RCC 7860 (cell line): ENCODE results near the gene JCAD.
"Not testable (repeated sequence)": the region's sequence is repeated elsewhere in the genome, so short reads cannot be mapped to it uniquely, and the experiment has no call there.

Source experiments
- DNase-seq: peaks from one replicate; pipeline ENCODE4 v3.0.0-alpha.2; 2015; ENCODE audit warnings: low spot score
- FAIRE-seq: peaks from 2 replicates; lab custom pipeline; 2012; peaks lifted over from hg19 to GRCh38; lab: Jason Lieb, UNC

The JCAD gene

DNA sequence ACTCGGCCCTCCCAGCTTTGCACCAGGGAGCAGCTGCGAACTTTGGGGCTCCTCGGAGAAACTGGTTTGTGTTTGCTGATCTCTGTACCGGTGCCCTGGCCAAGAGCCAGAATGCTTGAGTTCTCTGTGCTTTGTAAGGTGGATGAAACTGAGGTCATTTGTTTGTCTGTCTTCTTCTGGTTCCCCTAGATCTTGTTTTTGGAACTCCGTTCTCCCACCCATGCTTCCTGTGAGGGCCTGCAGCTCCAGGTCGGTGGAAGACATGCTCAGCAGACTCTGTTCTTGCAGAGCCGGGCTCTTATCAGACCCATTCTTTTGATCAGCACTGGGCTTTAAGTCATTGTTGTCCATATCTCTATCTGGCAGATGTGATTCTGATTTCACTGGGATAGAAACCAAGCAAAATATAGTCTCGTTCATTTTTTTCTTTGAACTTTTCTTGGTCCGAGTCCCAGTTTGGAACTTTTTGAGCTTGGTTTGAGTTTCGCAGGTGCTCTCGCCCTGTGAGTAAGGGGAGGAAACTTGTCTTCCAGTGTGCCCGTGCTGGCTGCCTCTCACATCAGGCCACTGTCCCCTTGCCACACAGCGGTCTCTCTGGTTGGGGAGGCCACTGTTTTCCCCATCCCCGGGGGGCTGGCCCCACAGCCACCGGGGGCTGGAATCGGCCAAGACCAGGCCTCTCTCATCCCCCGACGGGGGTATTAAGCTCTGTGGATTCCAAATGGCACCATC lies 31.2 kb downstream of the JCAD start:
- FAIRE-seq (no peak), DNase-seq (no peak)

DNA sequence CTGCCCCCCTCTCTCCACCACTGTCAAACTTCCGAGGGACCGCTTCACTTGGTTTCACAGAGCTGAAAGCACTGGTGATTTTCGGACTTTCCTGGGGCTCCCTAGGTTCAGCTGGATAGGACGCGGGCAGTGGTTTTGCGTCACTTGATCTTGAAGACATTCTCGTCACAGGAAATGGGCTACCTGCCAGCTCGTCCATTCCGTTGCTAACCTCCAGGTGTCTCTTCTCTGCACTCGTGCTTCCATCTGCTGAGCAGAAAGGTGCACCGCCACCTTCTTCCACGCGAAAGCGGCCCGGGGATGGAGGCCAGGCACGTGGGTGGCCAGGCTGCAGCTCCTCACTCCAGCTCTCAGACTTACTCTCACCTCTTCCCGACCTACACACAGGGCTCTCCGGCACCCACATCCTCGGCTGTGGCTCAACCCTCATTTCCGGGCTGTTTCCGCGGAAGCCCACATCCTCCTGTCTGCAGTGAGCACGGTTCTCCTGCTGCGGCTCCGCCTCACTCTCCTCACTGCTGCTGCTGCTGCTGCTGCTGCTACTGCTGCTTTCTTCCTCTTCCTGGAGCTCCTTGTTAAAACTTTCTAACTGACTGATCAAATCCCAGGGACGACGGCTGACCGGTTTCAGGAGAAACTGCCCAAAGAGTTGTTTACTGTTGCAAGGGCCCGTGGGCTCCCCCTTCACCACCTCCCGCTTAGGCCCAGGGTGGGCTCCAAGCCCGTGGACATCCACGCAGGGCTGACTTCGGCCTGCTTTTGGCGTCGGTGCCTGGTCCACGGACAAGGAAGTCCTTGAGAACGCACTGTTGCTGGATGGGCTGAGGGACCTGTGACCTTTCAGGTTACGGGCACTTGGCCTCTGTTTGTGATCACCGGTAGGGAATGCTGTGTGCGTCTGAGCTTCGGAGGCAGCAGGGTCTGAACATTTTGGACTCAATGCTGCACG lies 32.1 kb downstream of the JCAD start:
- FAIRE-seq (no peak), DNase-seq (no peak)

DNA sequence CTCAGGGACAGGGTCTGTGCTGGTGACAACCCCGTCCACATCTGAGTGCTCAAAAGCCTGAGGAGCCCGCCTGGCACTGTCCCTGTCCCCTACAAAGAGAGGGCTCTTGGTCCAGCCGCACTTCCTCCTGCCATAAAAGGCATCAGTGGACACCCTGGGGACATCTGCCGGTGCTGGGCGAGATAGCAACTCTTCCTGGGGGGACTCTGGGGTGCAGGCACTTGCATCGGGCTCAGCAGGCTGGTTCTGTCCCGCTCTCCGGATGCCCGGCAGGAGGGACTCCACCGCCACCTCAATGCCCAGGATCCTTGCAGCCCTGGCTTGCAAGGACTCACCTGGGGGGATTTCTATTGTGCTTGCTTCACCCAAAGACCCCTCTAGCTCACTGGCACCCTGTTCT lies 32.8 kb downstream of the JCAD start:
- FAIRE-seq (no peak), DNase-seq (no peak)

DNA sequence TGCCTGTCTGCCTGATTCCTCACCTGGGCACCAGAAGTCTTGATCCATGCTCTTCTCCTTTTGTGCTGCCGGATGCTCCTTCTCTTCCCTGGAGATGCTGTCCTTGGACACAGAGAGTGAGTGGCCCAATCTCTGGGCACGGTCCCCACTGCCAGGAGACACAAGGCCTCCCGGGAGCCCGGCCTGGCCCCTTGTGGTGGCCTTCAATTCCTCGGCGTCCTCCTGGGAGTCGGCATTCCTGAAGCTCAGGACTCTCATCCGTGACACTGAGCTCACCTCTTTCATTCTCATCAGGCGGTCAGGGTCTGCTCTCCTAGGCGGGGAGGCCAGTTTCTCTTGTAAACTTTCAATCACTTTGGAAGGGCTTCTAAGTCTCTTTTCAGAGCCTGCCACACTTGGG lies 33.3 kb downstream of the JCAD start:
- no peak for FAIRE-seq

DNA sequence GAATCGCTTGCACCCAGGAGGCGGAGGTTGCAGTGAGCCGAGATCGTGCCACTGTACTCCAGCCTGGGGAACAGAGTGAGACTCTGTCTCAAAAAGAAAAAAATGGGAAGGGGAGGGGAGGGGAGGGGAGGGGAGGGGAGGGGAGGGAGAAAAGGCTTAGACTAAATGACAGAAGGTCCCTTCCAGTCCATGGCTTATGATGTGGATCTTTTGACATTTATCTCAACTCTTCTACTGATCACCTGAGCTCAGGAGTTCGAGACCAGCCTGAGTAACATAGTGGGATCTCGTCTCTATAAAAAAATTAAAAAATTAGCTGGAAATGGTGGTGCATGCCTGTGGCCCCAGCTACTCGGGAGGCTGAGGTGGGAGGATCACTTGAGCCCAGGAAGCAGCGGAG lies 34.0 kb downstream of the JCAD start:
- not testable (repeated sequence) for FAIRE-seq, DNase-seq

More for the DNA sequence above, 33.3 kb downstream of the JCAD start:
- no peak for DNase-seq

DNA sequence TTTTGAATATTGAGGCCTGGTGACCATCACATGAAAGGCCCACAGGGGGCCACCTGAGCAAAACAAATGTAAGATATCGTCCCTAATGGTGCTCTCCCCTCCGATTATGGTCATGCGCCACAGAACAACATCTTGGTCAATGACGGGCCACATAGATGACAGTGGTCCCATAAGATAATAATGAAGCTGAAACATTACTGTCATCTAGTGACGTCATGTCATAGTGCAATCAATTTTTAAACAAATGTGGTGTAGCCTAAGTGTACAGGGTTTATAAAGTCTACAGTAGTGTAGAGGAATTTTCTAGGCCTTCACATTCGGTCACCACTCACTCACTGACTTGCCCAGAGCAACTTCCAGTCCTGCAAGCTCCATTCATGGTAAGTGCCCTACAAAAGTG lies 36.8 kb downstream of the JCAD start:
- FAIRE-seq (no peak), DNase-seq (no peak)

DNA sequence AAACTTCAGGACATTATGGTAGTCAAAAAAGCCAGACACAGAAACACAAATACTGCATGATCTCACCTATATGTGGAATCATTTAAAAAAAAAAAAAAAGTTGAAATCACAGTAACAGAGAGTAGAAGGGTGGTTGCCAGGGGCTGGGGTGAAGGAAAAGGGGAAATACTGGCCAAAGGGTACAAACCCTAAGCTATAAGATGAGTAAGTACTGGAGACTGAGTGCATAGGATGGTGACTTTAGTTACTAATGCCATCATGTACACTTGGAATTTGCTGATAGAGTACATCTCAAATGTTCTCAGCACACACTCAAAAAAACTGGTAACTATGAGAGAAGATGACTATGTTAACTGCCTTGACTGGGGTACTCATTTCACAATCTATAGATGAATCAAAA lies 39.9 kb downstream of the JCAD start:
- DNase-seq: no peak
- FAIRE-seq: no peak

DNA sequence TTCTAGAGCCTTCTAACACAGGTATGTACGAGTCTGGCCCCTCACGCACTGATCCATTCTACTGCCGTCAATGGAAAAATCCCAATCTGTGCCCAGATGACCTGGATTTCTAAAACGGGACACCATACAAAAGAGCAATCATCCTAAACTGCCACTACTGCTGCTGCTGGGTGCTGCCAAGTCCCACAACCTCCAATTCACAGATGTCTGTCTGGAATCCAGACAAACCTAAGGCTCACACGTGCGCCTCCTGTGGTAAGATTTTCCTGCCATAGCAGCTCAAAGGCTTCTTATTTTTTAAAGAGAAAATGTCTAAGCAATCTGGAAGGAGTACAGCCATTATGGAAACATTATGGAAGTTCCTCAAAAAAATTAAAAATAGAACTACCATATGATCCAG lies 40.9 kb downstream of the JCAD start:
- FAIRE-seq (no peak), DNase-seq (no peak)

DNA sequence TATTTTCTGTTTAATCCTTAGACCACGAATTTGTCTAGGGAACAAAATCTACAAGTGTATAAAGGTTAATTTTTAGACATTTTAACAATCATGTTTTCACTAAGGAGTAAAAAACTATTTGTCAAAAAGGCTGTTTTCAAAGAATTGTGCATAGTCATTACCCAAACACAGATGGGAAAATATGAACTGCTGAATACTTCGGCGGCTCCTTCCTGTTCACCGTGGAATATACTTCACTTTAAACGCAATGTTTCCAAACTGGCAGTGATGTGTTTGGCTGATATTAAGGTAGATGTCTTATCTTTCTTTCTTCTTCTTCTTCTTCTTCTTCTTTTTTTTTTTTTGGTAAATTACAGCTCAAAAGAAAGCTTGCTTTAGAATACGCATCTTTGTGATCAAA lies 41.4 kb downstream of the JCAD start:
- FAIRE-seq: no peak
- DNase-seq: no peak

DNA sequence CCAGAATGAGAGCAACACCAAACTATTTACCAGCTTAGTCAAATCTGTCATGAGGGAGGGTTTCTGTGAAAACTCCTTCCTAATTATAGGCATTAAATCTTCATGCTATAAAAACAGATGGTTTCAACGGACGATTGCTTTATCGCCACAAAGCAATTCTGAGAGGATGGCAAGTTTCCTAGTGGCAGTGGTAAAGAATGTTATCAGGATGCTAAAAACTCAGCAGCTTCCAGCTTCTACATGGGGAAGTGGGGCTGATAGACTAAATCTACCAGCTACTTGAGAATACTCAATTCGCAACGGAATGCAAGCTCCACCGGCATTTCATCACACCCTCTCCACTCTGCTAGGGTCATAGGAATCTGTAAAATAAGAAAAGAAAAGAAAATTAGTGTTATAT lies 41.8 kb downstream of the JCAD start:
- DNase-seq: no peak
- FAIRE-seq: no peak

DNA sequence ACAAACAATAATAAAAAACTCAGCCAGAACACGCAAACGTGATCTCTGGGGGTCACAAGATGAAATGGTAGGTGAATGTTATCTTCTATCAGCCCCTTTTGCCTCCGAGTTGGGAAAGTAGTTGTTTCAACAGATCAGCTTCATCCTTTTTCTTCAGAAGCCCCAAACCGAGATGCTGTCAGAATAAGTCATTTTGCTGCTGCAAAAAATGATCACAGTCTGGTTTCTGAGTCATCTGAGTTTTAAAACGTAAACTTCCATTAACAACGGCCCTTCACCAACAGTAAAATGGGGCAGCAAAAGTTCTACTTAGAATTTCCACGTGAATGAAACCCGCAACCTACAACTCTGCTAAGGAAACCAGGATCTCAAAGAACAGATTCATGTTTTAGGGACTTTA lies 44.9 kb downstream of the JCAD start:
- DNase-seq (no peak), FAIRE-seq (no peak)

DNA sequence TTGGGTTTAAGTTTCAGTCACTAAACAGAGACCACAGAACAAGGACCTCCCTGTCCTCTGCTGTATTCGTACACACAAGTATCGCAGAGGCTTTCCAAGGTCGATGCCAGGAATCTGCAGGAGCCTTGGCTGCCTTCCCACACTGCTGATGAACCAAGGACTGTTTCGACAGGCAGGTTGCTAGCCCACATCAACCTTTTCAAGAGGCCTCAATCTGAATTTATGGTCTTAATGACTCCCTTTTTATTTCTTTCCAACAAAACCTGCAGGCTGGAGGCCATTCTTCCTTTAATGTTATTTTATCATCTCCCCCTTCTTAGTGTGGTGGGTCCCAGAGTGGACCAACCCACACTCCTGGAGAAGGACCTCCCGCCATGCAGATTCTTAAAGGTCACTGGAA lies 45.6 kb downstream of the JCAD start:
- FAIRE-seq (no peak), DNase-seq (no peak)

DNA sequence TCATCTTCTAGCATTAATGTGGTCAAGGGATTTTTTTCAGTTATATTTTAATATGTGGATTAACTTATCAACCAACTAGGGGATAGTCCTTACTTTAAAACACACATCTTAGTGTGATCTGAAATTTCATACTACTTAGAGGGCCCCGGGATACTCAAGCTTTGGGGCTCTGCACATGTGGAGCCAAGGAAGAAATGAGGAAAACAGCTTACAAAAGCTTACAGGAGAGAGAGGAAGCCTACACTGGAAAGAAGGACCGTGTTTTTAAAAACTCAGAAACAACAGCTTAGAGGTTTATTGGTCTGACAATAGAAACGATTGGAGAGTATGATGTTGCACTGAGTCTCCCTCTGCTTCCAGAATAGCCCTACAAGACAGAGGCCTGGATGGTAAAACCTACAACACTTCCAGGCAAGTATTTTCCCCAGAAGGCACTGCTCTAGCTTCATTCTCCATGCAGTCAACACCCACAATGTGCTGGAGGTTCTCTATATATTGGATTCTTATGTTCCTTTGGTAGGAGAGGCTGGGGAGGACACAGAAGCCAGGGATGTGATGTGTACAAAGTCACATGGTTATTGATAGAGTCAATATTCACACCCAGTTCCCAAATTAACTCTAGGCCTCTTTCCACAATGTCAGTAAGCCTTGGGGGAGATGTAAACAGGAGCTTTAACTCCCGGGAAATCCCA lies 47.3 kb downstream of the JCAD start:
- FAIRE-seq: no peak
- DNase-seq: no peak

DNA sequence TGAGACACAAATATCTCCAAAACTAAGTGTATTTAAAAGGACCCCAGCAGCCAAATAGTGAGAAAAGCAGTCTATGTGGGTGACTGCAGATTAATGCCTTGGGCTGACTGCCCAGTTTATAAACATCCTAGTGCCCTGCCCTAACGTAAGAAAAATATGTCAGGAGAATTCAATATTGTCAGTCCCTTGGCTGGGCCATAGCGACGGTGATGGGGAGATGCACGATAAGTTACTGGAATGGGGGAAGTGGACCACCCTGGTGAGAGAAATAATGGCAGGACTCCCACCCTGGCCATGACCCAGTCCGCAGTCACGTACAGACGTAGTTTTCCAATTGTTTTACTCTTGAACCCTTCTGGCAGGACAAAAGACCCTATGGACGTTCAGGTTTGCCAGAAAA lies 48.0 kb downstream of the JCAD start:
- no peak for DNase-seq
- no peak for FAIRE-seq

DNA sequence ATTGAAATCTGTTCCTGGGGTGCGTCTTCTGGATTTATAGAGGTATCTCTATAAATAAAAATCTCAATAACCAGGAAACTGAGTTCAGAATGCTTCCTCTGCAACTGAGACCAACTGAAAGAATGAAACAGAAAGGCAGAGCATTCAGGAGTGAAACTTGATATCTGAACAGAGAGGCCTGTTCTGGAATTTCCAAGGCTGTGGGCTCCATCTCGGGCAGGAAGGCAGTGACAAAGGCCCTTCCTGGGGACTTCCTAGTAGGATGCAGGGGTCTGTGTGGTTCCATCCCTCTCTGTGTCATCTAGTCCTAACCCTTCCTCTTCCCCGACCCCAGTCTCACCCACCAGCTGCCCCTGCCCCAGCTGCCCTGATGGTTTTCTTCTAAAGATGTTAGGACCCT lies 52.0 kb downstream of the JCAD start:
- no peak for DNase-seq
- no peak for FAIRE-seq

DNA sequence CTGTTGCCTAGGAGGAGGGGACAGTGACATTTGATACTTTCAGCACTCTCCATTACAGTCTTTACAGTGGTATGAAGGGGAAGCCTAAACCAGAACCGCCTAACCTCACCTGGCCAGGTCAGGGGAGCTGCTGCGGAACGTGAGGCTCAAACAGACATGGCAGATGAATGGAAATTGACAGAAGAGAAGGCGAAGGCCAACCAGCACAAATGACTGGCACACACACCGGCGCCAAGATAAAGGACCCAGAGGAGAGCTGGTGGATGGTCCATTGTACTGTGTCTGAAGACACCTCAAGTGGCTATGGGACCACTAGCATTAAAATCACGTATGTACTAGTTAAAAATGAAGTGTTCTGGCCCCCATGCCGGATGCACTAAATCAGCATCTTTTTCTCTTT lies 53.0 kb downstream of the JCAD start:
- FAIRE-seq: no peak

DNA sequence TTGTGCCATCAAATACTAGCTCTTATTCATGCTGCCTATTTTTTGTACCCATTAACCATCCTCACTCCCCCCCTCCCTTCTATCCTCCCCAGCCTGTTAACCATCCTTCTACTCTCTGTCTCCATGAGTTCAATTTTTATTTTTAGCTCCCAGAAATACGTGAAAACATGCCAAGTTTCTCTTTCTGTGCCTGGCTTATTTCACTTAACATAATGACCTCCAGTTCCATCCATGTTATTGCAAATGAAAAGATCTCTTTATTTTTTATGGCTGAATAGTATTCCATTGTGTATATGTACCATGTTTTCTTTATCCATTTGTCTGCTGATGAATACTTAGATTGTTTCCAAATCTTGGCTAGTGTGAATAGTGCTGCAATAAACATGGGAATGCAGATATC lies 54.3 kb downstream of the JCAD start:
- FAIRE-seq: not testable (repeated sequence)

More for the DNA sequence above, 53.0 kb downstream of the JCAD start:
- no peak for DNase-seq

DNA sequence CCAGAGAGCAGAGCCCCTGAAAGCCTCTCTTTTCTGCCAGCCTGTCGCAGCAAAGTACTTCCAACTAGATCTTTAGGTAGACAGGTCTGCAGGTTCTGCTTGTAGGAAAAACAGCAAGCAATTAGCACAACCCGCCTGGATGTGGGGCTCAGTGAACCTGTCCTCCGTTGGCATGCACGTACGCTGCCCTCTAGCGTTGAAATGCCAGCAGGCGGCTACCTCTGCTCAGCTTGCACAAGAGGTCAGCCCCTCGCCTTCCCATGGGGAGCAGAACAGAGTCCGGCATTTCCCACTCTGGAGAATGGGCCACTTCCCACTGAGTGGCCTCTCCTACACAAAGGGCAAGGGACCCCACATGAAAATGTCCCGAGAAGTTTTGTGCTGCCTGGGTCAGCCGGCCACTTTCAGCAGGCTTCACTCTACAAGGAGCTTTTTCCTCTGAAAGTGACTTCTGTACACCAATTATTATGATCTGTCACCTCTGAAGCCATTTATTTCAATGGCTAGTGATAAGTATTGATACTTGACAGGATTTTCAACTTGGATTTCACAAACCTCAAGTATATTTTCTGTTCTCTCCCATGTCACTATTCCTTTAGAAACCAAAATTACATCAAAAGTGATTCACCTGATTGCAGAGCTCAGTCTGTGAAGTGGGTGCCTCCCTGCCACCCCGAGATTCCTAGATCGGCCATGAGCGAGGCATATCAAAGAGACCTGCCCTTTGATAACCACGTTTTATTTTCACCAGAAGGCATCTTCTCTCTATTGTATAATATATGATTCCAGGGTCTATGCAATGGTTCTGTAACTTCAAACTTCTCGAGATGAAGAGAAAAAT lies 56.7 kb downstream of the JCAD start:
- DNase-seq (peak; percentile 59), FAIRE-seq (no peak)

More for the DNA sequence above, 54.3 kb downstream of the JCAD start:
- DNase-seq: not testable (repeated sequence)

DNA sequence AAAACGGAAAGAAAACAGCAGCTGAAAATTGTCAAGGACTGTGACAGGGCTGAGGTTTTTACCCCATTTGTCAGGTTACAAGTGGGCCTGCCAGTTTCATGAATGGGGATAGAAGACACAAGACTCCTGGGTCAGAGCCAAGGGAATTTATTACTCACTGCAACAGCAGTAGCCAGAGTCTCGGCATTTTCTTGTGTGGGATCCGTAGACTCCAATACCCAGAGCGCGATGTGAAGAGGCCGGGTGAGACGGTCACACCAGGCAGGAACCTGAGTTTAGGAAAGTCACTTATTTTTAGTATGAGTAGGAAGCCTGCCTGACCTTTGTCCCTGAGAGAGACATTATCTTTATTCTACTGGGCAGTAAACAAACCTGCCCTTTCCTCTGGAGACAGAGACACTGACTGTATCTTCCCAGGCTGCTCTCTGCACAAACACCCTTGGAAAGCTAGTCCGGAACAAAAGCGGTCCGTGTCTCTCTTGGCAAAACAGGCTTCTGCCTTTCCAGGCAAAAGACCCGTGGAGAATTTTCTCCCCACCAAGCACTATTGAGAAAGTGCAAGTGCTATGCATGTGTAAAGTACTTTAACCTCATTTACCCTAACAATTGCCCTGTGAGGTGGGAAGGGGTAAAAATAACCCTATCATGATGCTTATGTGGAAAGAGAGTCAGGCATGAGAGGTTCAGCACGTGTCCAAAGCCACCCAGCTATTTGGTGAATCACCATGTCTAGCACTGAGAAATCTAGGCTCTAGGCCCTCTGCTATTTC lies 58.4 kb downstream of the JCAD start:
- peak; percentile 35 for FAIRE-seq
- peak; percentile 64 for DNase-seq
